GM21723 (cell line): Measurements from ENCODE around the gene LRRC61.
A peak's percentile ranks its signal among the peaks of the same experiment; 100 is the strongest.
"Not testable (repeated sequence)": the region's sequence is repeated elsewhere in the genome, so short reads cannot be mapped to it uniquely, and the experiment has no call there.

ENCODE experiments used
- ATAC-seq: cut with Tn5 transposase; IDR thresholded peaks from one replicate; pipeline ENCODE4 v1.9.1; 2021; ENCODE audit warnings: mild to moderate bottlenecking, moderate library complexity; ENCODE audit not compliant: unreplicated experiment

Gene LRRC61

GRCh38 chr7:150322833-150323681 lies at the start of gene LRRC61, which contains the start of gene ACTR3C:
Gene LRRC61 (plus strand): TSS chr7:150323355. CDS start chr7:150336862, 13,507 bp downstream.
Gene ACTR3C (minus strand): TSS chr7:150323545. CDS start chr7:150295296, 28,249 bp downstream.
- ATAC-seq = peak; percentile 63

- ATAC-seq = peak; percentile 62
These were observed 46.9 kb upstream of the LRRC61 start for GRCh38 chr7:150276132-150276695.

- not testable (repeated sequence) for ATAC-seq
These were observed 44.8 kb upstream of the LRRC61 start for GRCh38 chr7:150278383-150278782.

GRCh38 chr7:150281681-150282403 lies 41.3 kb upstream of the LRRC61 start:
- not testable (repeated sequence) for ATAC-seq

- not testable (repeated sequence) for ATAC-seq
These were observed 40.0 kb upstream of the LRRC61 start for GRCh38 chr7:150283111-150283510.

GRCh38 chr7:150283608-150284007 lies 39.5 kb upstream of the LRRC61 start:
- not testable (repeated sequence) for ATAC-seq

GRCh38 chr7:150285849-150286754 lies 37.1 kb upstream of the LRRC61 start:
- not testable (repeated sequence) for ATAC-seq

GRCh38 chr7:150287815-150288214 lies 35.3 kb upstream of the LRRC61 start:
- ATAC-seq = not testable (repeated sequence)

GRCh38 chr7:150288816-150289215 lies 34.3 kb upstream of the LRRC61 start:
- not testable (repeated sequence) for ATAC-seq

- not testable (repeated sequence) for ATAC-seq
These were observed 32.8 kb upstream of the LRRC61 start for GRCh38 chr7:150290317-150290716.

GRCh38 chr7:150295027-150295426 lies 28.1 kb upstream of the LRRC61 start:
- not testable (repeated sequence) for ATAC-seq

- ATAC-seq = not testable (repeated sequence)
These were observed 27.5 kb upstream of the LRRC61 start for GRCh38 chr7:150295614-150296013.

- ATAC-seq = not testable (repeated sequence)
These were observed 26.4 kb upstream of the LRRC61 start for GRCh38 chr7:150296802-150297201.

GRCh38 chr7:150297978-150298377 lies 25.2 kb upstream of the LRRC61 start:
- ATAC-seq = not testable (repeated sequence)

- ATAC-seq = not testable (repeated sequence)
These were observed 20.2 kb upstream of the LRRC61 start for GRCh38 chr7:150302908-150303310.

- ATAC-seq = not testable (repeated sequence)
These were observed 18.5 kb upstream of the LRRC61 start for GRCh38 chr7:150304499-150305258.

- not testable (repeated sequence) for ATAC-seq
These were observed 17.8 kb upstream of the LRRC61 start for GRCh38 chr7:150305259-150305902.

GRCh38 chr7:150305903-150306284 lies 17.3 kb upstream of the LRRC61 start:
- not testable (repeated sequence) for ATAC-seq

GRCh38 chr7:150306377-150306776 lies 16.8 kb upstream of the LRRC61 start:
- not testable (repeated sequence) for ATAC-seq
